Mucosa of rectum (tissue), 2 donors: ENCODE measurements around the gene SEMA6D.

Experiments used
- H3K27ac ChIP-seq, 2 donors: one replicate each; pipeline ENCODE4 v1.7.0; 2013; ENCODE audit warnings: inconsistent platforms in 2 of 2, low read depth in 2 of 2, low read length in 2 of 2
- H3K27me3 ChIP-seq, 2 donors: one replicate each; pipeline ENCODE4 v1.7.0; 2013; ENCODE audit warnings: low read length in 2 of 2; ENCODE audit not compliant: control insufficient read depth in 2 of 2, insufficient read depth in 2 of 2
- H3K36me3 ChIP-seq, 2 donors: one replicate each; pipeline ENCODE4 v1.7.0; 2013; ENCODE audit warnings: low read length in 2 of 2; ENCODE audit not compliant: control insufficient read depth in 2 of 2, insufficient read depth in 2 of 2
- H3K4me1 ChIP-seq, 2 donors: one replicate each; pipeline ENCODE4 v1.7.0; 2013; ENCODE audit warnings: low read length in 2 of 2, mild to moderate bottlenecking in 1 of 2; ENCODE audit not compliant: control insufficient read depth in 2 of 2, insufficient read depth in 2 of 2
- H3K4me3 ChIP-seq, 2 donors: one replicate each; pipeline ENCODE4 v1.7.0; 2013; ENCODE audit warnings: low read length in 2 of 2
- H3K9ac ChIP-seq, 2 donors: one replicate each; pipeline ENCODE4 v1.7.0; 2013; ENCODE audit warnings: low read length in 2 of 2, low read depth in 1 of 2, mild to moderate bottlenecking in 1 of 2
- H3K9me3 ChIP-seq, 2 donors: one replicate each; pipeline ENCODE4 v1.7.0; 2013; ENCODE audit warnings: low read length in 2 of 2; ENCODE audit not compliant: control insufficient read depth in 2 of 2
- donor health status: healthy.
- donor health status: Normal muscosa, but diverticular disease.

The SEMA6D gene

DNA sequence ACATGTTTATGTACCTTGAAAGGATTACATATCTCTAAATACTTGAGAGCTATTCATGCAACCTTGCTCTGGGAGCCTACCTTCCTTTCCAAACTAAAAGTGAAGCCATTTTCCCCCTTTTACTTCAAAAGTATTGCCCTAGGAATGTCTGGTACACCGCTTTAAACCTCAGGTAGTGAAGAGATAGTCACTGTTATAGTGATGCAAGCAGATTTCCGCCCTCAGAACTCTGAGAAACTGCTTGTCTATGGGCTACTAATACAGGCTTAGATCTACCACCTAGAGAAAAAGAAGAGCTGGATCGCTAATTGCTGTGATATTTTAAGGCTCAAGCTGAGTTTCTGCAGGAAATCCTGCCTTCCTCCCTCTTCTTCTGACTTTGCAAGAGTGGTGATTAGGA, 78.6 kb downstream of the SEMA6D start:
- Histone ChIP-seq H3K27me3 (no peaks in the 10 kb centered on the region), H3K9me3 (no peaks in the 10 kb centered on the region), H3K27ac (no peak overlapping the region), H3K4me1 (no peaks in the 10 kb centered on the region), H3K36me3 (no peaks in the 10 kb centered on the region), H3K4me3 (no peak overlapping the region), H3K9ac (no peak overlapping the region)

DNA sequence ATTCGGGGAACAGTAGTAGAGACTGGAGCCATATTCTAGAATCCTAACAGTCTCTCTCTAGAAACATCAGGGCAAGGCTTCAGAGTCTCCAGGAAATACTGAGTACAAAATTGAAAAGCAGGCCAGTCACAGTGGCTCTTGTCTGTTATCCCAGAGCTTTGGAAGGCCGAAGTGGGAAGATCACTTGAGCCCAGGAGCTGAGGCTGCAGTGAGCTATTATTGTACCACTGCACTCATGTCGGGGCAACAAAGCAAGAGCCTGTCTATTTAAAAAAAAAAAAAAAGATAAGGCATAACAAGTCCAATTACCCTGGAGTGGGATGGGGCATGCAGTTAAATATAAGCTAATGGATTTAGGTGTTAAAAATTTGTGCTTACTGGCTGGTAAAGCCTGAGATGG, 79.0 kb downstream of the SEMA6D start:
- Histone ChIP-seq H3K27ac (no peak overlapping the region), H3K36me3 (no peaks in the 10 kb centered on the region)

DNA sequence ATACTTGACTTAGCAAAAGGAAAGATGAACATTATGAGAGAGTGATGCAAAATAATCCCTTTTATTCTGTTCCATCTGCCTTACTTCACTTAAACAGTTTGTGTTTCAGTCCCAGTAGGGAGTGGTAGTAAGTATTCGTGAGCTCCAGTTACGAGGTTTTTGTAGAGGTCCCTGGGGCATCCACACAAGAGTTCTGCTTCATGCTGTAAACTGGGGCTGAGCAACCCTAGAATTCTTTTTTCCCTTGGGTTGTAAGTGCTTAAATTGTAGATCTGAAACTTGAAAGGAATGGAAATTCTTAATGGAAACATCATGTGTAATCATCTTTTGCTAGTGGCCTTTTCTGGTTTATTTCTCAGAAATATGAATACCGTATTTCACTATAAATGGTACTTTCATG, 79.5 kb downstream of the SEMA6D start:
- H3K27ac ChIP-seq: no peak overlapping the region
- no peaks in the 10 kb centered on the region for H3K4me1 ChIP-seq
- no peak overlapping the region for H3K9ac ChIP-seq
- H3K4me3 ChIP-seq: no peak overlapping the region
- no peaks in the 10 kb centered on the region for H3K27me3 ChIP-seq
- H3K9me3 ChIP-seq: no peaks in the 10 kb centered on the region
- H3K36me3 ChIP-seq: no peaks in the 10 kb centered on the region

More for the DNA sequence above, 79.0 kb downstream of the SEMA6D start:
- no peaks in the 10 kb centered on the region for H3K9me3 ChIP-seq
- H3K4me1 ChIP-seq: no peaks in the 10 kb centered on the region
- H3K27me3 ChIP-seq: no peaks in the 10 kb centered on the region
- H3K9ac ChIP-seq: no peak overlapping the region
- H3K4me3 ChIP-seq: no peak overlapping the region

DNA sequence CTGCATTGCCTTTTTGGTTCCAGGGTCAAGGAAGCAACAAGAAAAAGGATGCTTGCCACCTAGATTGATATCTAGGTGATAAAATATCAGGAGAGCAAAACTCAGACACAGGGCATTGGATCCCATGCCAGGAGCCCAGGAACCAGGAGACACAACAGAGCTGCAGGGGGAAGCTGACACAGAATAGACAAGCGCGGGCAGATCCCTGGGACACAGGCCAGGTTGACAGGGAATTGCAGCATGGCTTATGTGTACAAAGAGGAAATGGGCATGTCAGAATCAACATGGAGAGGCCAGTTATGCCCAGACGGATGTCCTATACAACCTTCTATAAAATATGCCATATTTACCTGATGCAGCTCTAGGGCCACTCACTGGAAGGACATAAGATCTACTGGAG, 84.2 kb downstream of the SEMA6D start:
- Histone ChIP-seq H3K36me3 (no peaks in the 10 kb centered on the region), H3K9me3 (no peaks in the 10 kb centered on the region), H3K4me1 (no peaks in the 10 kb centered on the region), H3K27me3 (no peaks in the 10 kb centered on the region), H3K9ac (no peak overlapping the region), H3K4me3 (no peak overlapping the region), H3K27ac (no peak overlapping the region)

DNA sequence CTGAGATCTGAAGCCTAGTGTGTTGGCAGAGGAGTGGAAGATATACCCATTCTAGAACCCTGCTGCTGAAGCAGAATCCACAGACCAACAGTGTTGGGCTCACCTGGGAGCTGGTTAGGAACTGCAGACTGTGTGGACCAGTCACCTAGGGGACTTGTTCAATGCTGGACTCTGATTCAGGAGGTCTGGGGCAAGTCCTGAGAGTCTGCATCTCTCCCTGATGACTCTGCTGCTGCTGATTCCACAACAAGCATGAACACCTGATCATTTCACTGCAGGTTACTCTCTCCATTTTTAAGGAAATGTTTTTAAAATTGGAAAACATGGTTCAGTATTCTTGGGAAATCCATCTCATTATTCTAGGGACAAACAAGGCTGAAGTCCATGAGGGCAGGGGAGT, 84.9 kb downstream of the SEMA6D start:
- Histone ChIP-seq H3K9ac (no peak overlapping the region), H3K9me3 (no peaks in the 10 kb centered on the region), H3K27me3 (no peaks in the 10 kb centered on the region), H3K27ac (no peak overlapping the region), H3K36me3 (no peaks in the 10 kb centered on the region), H3K4me1 (no peaks in the 10 kb centered on the region), H3K4me3 (no peak overlapping the region)

DNA sequence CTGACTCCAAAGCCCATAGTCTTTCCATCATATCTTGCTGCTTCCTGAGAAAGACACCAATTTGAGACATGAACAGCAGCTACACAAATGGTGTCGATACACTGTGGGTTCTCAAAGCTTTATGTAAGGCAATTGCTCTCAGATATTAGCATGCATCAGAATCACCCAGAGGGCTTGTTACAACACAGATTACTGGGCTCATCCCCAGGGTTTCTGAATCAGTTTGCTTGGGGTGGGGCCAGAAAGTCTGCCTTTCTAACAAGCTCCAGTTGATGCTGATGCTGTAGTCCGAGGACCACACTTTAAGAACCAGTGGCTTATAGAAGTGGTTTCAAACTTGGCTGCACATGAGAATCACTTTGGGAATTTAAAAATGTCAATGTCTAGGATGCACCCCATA, 86.5 kb downstream of the SEMA6D start:
- no peak overlapping the region for H3K4me3 ChIP-seq
- H3K27ac ChIP-seq: no peak overlapping the region
- no peaks in the 10 kb centered on the region for H3K9me3 ChIP-seq
- no peak overlapping the region for H3K9ac ChIP-seq
- no peaks in the 10 kb centered on the region for H3K36me3 ChIP-seq
- no peaks in the 10 kb centered on the region for H3K4me1 ChIP-seq
- no peaks in the 10 kb centered on the region for H3K27me3 ChIP-seq

DNA sequence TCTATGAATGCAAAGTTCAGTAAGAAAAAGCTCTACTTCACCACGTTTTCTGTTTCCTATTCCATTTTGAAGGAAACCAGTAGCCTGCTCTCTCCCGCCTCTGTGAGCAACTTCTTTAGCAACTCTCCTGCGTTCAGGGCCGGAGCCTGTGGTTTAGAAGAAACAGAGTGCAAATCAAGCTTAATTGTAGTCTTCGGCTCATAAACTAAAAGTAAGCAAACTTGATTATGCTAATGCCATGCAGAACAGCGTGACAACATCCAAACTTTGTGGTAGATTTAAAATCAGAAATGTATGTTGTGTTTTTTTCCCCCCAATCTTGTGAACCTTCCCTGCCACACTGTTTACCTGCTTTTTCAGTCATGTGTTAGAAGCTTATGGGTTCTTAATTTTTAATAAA, 87.4 kb downstream of the SEMA6D start:
- no peaks in the 10 kb centered on the region for H3K36me3 ChIP-seq
- H3K9ac ChIP-seq: no peak overlapping the region
- H3K27me3 ChIP-seq: no peaks in the 10 kb centered on the region
- no peaks in the 10 kb centered on the region for H3K9me3 ChIP-seq
- no peaks in the 10 kb centered on the region for H3K4me1 ChIP-seq
- no peak overlapping the region for H3K27ac ChIP-seq
- no peak overlapping the region for H3K4me3 ChIP-seq

DNA sequence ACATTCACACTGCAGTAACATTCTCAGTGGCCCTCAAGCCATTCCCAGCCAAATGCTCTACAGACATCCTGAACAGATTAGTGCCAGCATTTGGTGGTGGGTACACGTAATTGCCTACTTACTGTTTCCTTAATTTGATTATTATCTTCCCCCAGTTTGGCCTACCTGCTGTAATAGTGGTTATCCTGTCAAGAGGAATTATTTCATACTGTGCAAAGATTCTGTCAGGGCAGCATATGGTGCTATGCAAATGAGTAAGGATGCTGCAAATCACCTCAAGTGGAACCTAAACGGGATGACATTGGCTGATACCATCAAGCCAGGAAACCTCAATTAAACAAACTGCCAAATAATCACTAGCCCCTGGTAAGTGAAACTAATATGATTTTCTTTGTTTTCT, 88.7 kb downstream of the SEMA6D start:
- Histone ChIP-seq H3K27me3 (no peaks in the 10 kb centered on the region), H3K9ac (no peak overlapping the region), H3K4me1 (no peaks in the 10 kb centered on the region), H3K36me3 (no peaks in the 10 kb centered on the region), H3K4me3 (no peak overlapping the region), H3K27ac (no peak overlapping the region), H3K9me3 (no peaks in the 10 kb centered on the region)

DNA sequence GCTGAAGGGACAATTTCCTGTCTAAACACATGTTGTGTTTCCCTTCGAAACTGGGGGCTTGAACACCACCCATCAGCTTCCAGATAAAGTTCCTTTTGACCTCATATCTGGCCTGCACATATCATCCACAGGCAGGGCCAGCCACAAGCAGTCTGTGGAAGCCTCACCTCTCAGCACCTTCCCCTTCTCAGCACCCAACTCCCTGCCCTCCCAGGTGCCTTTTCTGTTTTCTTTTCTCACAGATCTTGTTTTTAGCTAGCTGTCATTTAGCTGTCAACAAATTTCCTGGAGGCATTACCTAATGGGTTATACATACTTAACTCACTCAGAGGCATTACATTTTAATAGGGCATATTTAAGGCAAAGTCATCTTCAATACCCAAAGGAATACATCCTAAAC, 93.9 kb downstream of the SEMA6D start:
- no peaks in the 10 kb centered on the region for H3K36me3 ChIP-seq
- no peak overlapping the region for H3K27ac ChIP-seq
- no peak overlapping the region for H3K4me3 ChIP-seq
- H3K27me3 ChIP-seq: no peaks in the 10 kb centered on the region
- no peaks in the 10 kb centered on the region for H3K9me3 ChIP-seq
- no peaks in the 10 kb centered on the region for H3K4me1 ChIP-seq
- no peak overlapping the region for H3K9ac ChIP-seq

DNA sequence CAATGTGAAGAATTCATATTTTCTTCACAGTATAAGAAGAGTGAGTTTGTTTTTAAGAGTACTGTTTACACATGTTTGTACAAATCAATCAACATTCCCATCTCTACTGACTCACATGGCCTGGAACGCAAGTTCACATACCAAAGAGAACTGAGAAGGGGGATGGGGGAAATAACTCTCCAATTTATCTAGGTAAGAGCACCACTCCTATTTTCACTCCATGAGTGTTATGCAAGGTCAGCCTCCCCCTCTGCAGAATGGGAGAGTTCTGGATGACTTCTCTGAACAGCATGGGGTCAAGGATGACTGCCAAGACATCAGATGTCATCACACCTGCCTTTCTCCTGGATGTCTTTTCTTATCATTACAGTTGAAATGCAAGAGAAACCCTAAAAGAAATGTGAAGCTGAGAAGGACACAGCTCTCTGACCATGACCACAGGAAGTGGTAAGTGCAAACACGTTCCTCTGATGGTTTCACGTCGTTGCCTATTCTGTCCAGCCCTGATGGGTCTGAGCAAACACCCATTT, 95.2 kb downstream of the SEMA6D start:
- no peak overlapping the region for H3K4me3 ChIP-seq
- H3K4me1 ChIP-seq: no peaks in the 10 kb centered on the region
- no peak overlapping the region for H3K9ac ChIP-seq

DNA sequence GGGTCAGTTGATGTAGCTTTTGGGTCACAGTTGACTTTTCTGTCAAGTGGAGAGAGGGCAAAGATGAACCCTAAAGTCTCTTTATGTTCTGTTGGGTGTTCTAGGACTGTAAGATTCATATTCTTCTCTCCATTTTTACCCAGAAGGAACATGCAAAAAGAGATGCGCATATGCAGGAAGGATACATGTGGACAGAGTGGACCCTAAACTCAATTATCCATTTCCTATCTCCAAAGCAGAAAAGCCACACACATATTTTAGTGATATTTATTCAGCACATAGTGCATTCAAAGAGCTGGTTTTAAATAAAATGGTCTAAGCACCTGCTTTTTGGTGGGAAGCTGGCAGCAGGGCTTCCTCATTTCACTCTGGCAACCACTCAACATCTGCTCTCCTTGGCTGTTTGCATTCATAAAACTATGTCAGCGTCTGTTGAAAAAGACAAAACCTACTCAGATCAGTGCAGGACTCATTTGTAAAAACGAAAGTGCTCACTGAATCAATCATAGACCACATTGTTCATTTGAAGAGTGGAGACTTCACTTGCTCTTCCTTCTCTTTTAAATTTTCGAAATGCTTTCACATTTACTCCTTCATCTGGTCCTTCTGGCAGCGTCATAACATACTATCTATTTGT, 96.6 kb downstream of the SEMA6D start:
- H3K27ac ChIP-seq: no peak overlapping the region
- H3K27me3 ChIP-seq: no peaks in the 10 kb centered on the region
- no peaks in the 10 kb centered on the region for H3K4me1 ChIP-seq
- H3K4me3 ChIP-seq: no peak overlapping the region
- no peaks in the 10 kb centered on the region for H3K36me3 ChIP-seq
- H3K9me3 ChIP-seq: no peaks in the 10 kb centered on the region
- H3K9ac ChIP-seq: no peak overlapping the region

More for the DNA sequence above, 95.2 kb downstream of the SEMA6D start:
- Histone ChIP-seq H3K36me3 (no peaks in the 10 kb centered on the region), H3K27me3 (no peaks in the 10 kb centered on the region), H3K9me3 (no peaks in the 10 kb centered on the region), H3K27ac (no peak overlapping the region)
